Measurements from ENCODE around the gene EXOG. TPM values are rescaled to one million over a fixed set of nuclear protein-coding genes. Genes with fewer than 3 reads are reported as not detected.

EXOG gene
- total RNA-seq, 6 donors from 2014 or later = 10.0 to 34.6 (median 13.2) TPM

DNA sequence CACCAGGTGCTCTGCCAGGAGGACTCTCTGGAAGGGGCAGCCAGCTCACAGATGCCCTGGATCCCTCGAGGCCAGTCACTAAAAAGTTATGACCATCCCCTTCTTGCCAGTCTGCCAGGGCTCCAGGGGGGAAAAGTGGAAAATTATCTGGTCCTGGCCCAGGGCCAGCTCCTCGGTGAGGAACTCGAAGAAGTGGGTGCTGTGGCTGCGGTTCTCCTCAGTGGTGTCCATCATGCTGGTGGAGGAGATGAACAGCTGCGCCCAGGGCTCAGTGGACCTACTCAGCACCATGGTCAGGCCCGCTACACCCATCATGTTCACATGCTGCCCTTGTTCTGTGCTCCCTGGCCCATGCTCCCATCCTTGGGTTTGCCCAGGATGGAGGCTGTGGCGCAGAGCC lies 19.2 kb downstream of the EXOG start:
- H3K36me3 ChIP-seq = peaks cover 0 to 55% (median 6%) of the 10 kb centered on the region in 4 donors
- no peaks in the 10 kb centered on the region for H3K27me3 ChIP-seq
- DNase-seq (no peak), ATAC-seq (ENCODE audit: low FRiP score in 2 of 2) (no peak)
- no peaks in the 10 kb centered on the region for H3K4me1 ChIP-seq
- 94 to 96% methylated on average over 3 to 7 of the region's 7 CpGs for WGBS, 2 donors
- TF ChIP-seq EP300 (IDR thresholded peaks at IDR 0.05) (no peak), POLR2A (IDR thresholded peaks at IDR 0.05) (no peak)
- TF ChIP-seq, protein P1, sequence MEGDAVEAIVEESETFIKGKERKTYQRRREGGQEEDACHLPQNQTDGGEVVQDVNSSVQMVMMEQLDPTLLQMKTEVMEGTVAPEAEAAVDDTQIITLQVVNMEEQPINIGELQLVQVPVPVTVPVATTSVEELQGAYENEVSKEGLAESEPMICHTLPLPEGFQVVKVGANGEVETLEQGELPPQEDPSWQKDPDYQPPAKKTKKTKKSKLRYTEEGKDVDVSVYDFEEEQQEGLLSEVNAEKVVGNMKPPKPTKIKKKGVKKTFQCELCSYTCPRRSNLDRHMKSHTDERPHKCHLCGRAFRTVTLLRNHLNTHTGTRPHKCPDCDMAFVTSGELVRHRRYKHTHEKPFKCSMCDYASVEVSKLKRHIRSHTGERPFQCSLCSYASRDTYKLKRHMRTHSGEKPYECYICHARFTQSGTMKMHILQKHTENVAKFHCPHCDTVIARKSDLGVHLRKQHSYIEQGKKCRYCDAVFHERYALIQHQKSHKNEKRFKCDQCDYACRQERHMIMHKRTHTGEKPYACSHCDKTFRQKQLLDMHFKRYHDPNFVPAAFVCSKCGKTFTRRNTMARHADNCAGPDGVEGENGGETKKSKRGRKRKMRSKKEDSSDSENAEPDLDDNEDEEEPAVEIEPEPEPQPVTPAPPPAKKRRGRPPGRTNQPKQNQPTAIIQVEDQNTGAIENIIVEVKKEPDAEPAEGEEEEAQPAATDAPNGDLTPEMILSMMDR (IDR thresholded peaks at IDR 0.05) = no peak
- H3K27ac ChIP-seq = no peak overlapping the region
- no peaks in the 10 kb centered on the region for H3K9me3 ChIP-seq
- no peak overlapping the region for H3K4me3 ChIP-seq

DNA sequence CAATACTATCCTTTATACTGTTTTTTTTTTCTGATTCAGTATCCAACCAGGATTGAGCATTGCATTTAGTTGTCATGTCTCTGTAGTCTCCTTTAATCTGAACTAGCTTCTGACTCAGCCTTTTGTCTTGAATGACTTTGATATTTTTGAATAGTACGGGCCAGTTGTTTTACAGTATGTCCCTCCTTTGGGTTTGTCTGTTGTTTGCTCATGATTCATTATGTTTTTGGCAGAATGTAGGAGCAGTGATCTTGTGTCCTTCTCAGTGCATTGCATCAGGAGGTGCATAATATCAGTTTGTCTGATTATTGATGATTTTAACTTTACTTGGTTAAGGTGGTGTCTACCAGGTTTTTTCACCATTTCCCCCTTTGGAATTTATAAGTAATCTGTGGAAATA lies 20.5 kb downstream of the EXOG start:
- WGBS, 2 donors = 56 to 57% methylated on average over 1 of the region's 1 CpG
- Histone ChIP-seq H3K27ac (no peak overlapping the region), H3K27me3 (no peaks in the 10 kb centered on the region), H3K4me3 (no peak overlapping the region), H3K4me1 (no peaks in the 10 kb centered on the region), H3K36me3 (peaks cover 0 to 42% (median 6%) of the 10 kb centered on the region in 4 donors), H3K9me3 (no peaks in the 10 kb centered on the region)
- TF ChIP-seq, protein P1 (IDR thresholded peaks at IDR 0.05) = no peak
- TF ChIP-seq POLR2AphosphoS5 (IDR thresholded peaks at IDR 0.05) = no peak
- TF ChIP-seq POLR2A (IDR thresholded peaks at IDR 0.05) = no peak
- TF ChIP-seq EP300 (IDR thresholded peaks at IDR 0.05) = no peak
- no peak for DNase-seq
- no peak for ATAC-seq (ENCODE audit: low FRiP score in 2 of 2)

DNA sequence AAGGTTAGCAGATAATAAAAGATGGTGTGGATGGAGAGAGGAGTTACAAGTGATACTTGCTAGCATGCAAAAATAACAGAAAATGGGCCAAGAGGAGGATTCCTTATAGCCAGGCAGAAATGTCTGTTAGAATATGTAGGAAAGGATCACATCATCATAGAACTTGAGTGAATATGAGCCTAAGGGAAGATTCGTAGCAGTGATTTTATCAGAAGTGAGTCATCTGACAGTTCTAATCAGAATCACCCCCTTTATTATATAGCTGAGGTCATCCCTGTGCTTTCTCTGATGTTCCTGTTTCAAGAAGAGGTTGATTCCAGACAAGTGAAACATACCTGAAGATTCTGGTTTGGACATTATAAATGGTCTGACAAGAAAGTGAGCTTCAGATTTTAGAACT lies 22.9 kb downstream of the EXOG start:
- ATAC-seq (ENCODE audit: low FRiP score in 2 of 2) (no peak), DNase-seq (no peak)
- H3K4me1 ChIP-seq = no peaks in the 10 kb centered on the region
- no peaks in the 10 kb centered on the region for H3K9me3 ChIP-seq
- 68 to 93% methylated on average over 1 of the region's 1 CpG for WGBS, 2 donors
- TF ChIP-seq POLR2AphosphoS5 (IDR thresholded peaks at IDR 0.05) (no peak), POLR2A (IDR thresholded peaks at IDR 0.05) (no peak), EP300 (IDR thresholded peaks at IDR 0.05) (no peak)
- TF ChIP-seq, protein P1 (IDR thresholded peaks at IDR 0.05) = no peak
- no peak overlapping the region for H3K27ac ChIP-seq
- H3K4me3 ChIP-seq = no peak overlapping the region
- peaks cover 3 to 46% (median 14%) of the 10 kb centered on the region in 4 donors for H3K36me3 ChIP-seq
- no peaks in the 10 kb centered on the region for H3K27me3 ChIP-seq

DNA sequence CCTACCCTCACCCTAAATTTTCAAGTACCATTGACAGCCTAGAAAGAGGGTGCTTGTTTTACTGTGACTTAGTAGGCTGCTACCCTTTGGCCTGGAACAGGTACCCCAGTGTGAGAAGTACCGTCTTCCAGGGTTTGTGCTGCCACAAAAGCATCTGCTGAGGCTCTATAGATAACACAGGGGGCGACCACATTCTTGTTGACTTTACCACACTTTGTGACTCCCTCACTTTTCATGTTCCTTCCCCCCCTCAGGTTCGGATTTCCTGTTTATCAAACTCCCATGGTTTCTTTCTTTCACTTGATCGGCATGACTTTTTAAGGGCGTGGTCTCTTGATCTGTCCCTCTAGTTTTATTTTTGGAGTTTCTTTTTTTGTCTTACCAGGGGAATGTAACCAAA lies 23.5 kb downstream of the EXOG start:
- H3K4me1 ChIP-seq = no peaks in the 10 kb centered on the region
- no peak overlapping the region for H3K4me3 ChIP-seq
- H3K36me3 ChIP-seq = peaks cover 5 to 46% (median 20%) of the 10 kb centered on the region in 4 donors
- H3K27ac ChIP-seq = no peak overlapping the region
- H3K9me3 ChIP-seq = no peaks in the 10 kb centered on the region
- DNase-seq (no peak), ATAC-seq (ENCODE audit: low FRiP score in 2 of 2) (no peak)
- WGBS, 2 donors = 40 to 46% methylated on average over 5 of the region's 5 CpGs
- H3K27me3 ChIP-seq = no peaks in the 10 kb centered on the region
- TF ChIP-seq, protein P1 (IDR thresholded peaks at IDR 0.05) = no peak
- TF ChIP-seq EP300 (IDR thresholded peaks at IDR 0.05) (no peak), POLR2A (IDR thresholded peaks at IDR 0.05) (no peak), POLR2AphosphoS5 (IDR thresholded peaks at IDR 0.05) (no peak)

DNA sequence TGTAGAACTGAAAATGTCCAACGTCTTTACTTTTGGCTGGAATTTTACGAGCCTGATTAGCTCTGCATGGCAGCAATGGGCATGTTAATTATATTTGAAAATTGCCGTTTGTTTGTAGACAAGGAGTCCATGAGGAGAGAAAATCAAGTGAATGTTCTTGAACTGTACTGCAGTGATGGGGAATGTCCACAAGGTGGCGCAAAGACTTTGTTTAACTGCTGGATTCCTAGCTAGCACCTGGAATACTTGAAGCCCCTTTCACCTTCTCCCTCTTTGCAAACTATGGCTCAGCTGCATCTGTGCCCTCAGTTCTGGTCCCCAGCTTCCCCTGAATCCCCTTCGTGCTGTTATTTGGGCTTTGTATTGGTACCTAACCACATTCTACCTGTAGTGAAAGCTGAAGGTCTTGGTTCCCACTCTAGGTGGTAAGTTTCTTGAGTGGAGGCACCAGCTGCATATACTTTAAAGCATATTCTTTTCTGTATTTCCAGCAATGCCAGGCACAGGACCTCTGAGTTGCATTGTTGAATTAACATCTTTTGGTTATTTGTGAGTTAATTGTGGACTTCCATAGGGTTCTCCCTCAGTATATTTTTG lies 25.3 kb downstream of the EXOG start:
- H3K9me3 ChIP-seq = no peaks in the 10 kb centered on the region
- no peak for TF ChIP-seq POLR2A (IDR thresholded peaks at IDR 0.05)
- TF ChIP-seq, protein P1 (IDR thresholded peaks at IDR 0.05) = peak; percentile 79 to 89 (median 86)
- ATAC-seq (ENCODE audit: low FRiP score in 2 of 2) = peak; percentile 71 to 82
- peaks cover 7 to 52% (median 25%) of the 10 kb centered on the region in 4 donors for H3K36me3 ChIP-seq
- H3K4me1 ChIP-seq = no peaks in the 10 kb centered on the region
- H3K27ac ChIP-seq = no peak overlapping the region
- H3K4me3 ChIP-seq = no peak overlapping the region
- 4 to 6% methylated on average over 5 of the region's 5 CpGs for WGBS, 2 donors
- peak in 1 of 2 donors; percentile 49 for DNase-seq
- no peaks in the 10 kb centered on the region for H3K27me3 ChIP-seq

All from upper lobe of left lung (tissue), 6 donors.